Testis (tissue), 2 donors: ENCODE measurements around the gene SMOC2.

Experiments used
- CTCF ChIP-seq, 3 experiments: fragments of 450-650 bp in 2 of 3; fragments of 200-600 bp in 1 of 3; sonication (generic) in 1 of 3; IDR thresholded peaks; one replicate each; pipeline ENCODE4 v1.5.1; 2016 to 2019; ENCODE audit warnings: antibody characterized with exemption in 3 of 3, mild to moderate bottlenecking in 2 of 3, moderate library complexity in 1 of 3
- POLR2A ChIP-seq: fragments of 450-650 bp; IDR thresholded peaks from one replicate; pipeline ENCODE4 v1.6.1; 2017; ENCODE audit warnings: antibody characterized with exemption, mild to moderate bottlenecking, moderate library complexity

- TF ChIP-seq CTCF (IDR thresholded peaks at IDR 0.05) (no peak), POLR2A (no peak)
Measured at GRCh38 chr6:168698923-168699322, 257.9 kb downstream of the SMOC2 start.
